BJ (cell line): ENCODE data around the gene MS4A6E. TPM values are rescaled to one million over a fixed set of nuclear protein-coding genes. Genes with fewer than 3 reads are reported as not detected.

Source experiments
- CTCF ChIA-PET: fragments of 350-600 bp; formaldehyde crosslinking; extraction: SDS; loops from one replicate; lab custom pipeline; 2021; ENCODE audit warnings: antibody characterized with exemption, inconsistent platforms; lab: Yijun Ruan, JAX
- POLR2A ChIA-PET: fragments of 300-600 bp; sonication (Branson Sonifier 250); formaldehyde crosslinking; extraction: SDS; loops from one replicate; lab custom pipeline; 2021; ENCODE audit warnings: antibody characterized with exemption; lab: Charles Lee
- DNase-seq: peaks from one replicate; pipeline ENCODE4 v3.0.0-alpha.2; 2011; ENCODE audit warnings: low read depth
- H3K27me3 ChIP-seq: 2 replicates; pipeline ENCODE4 v1.6.0; 2011; ENCODE audit warnings: low read length; ENCODE audit not compliant: control insufficient read depth, insufficient read depth
- H3K36me3 ChIP-seq: 2 replicates; pipeline ENCODE4 v1.5.1; 2011; ENCODE audit warnings: low read length; ENCODE audit not compliant: control insufficient read depth, insufficient read depth
- H3K4me3 ChIP-seq: 2 replicates; pipeline ENCODE4 v1.5.1; 2011; ENCODE audit warnings: low read depth, mild to moderate bottlenecking, control low read depth, low read length
- polyA plus RNA-seq: library from polyadenylated mRNA; depleted of rRNA; stranded (reverse); fragments of >200 nt; gene quantifications from 2 replicates; pipeline ENCODE4 v1.2.3, GENCODE V29; 2011
- TF ChIP-seq, protein P1 (sequence below): IDR thresholded peaks from 2 replicates; pipeline ENCODE4 v1.5.1; 2011; ENCODE audit warnings: low read depth, mild to moderate bottlenecking, control low read depth, inconsistent platforms, low read length, moderate library complexity; ENCODE audit not compliant: insufficient read depth

Gene MS4A6E
- polyA plus RNA-seq, 1 experiment: not detected

DNA sequence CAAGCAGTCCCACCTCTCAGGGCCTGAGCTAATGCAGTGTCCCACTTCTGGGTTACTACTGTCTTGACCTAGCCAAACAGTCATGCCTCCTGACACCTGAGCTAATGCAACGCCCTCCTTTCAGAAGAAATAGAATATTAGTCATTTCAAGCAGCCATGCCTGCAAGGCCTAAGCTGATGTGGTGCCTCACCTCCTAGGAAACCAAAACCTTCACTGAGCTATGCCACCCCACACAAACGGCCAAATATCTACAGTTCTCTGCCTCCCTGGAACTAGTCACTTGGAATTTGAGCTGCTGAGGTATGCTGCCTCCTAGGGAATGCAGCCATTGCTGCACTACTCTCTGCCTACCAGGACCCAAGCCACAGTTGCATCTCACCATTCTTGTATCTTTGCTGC lies 8.3 kb upstream of the MS4A6E start:
- H3K27me3 ChIP-seq: no peaks in the 10 kb centered on the region
- ChIA-PET CTCF (no interaction called here), POLR2A (no interaction called here)
- TF ChIP-seq, protein P1, sequence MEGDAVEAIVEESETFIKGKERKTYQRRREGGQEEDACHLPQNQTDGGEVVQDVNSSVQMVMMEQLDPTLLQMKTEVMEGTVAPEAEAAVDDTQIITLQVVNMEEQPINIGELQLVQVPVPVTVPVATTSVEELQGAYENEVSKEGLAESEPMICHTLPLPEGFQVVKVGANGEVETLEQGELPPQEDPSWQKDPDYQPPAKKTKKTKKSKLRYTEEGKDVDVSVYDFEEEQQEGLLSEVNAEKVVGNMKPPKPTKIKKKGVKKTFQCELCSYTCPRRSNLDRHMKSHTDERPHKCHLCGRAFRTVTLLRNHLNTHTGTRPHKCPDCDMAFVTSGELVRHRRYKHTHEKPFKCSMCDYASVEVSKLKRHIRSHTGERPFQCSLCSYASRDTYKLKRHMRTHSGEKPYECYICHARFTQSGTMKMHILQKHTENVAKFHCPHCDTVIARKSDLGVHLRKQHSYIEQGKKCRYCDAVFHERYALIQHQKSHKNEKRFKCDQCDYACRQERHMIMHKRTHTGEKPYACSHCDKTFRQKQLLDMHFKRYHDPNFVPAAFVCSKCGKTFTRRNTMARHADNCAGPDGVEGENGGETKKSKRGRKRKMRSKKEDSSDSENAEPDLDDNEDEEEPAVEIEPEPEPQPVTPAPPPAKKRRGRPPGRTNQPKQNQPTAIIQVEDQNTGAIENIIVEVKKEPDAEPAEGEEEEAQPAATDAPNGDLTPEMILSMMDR: no peak
- no peak overlapping the region for H3K4me3 ChIP-seq
- H3K36me3 ChIP-seq: no peaks in the 10 kb centered on the region
- DNase-seq: no peak

DNA sequence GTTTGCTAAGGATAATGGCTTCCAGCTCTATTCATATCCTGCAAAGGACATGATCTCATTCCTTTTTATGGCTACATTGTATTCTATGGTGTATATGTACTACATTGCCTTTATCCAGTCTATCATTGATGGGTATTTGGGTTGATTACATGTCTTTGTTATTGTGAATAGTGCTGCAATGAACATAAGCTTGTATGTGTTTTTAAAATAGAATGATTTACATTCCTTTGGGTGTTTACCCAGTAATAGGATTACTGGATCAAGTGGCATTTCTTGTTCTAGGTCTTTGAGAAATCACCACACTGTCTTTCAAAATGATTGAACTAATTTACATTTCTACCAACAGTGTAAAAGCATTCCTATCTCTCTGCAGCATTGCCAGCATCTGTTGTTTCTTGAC lies 6.0 kb upstream of the MS4A6E start:
- TF ChIP-seq, protein P1: no peak
- no peaks in the 10 kb centered on the region for H3K27me3 ChIP-seq
- no peak overlapping the region for H3K4me3 ChIP-seq
- DNase-seq: no peak
- no peaks in the 10 kb centered on the region for H3K36me3 ChIP-seq
- ChIA-PET POLR2A (no interaction called here), CTCF (interaction anchor here (1.3 kb wide), 1 partner anchor 22 kb away, joined by 4 read pairs; no protein-coding TSS in a partner anchor)

DNA sequence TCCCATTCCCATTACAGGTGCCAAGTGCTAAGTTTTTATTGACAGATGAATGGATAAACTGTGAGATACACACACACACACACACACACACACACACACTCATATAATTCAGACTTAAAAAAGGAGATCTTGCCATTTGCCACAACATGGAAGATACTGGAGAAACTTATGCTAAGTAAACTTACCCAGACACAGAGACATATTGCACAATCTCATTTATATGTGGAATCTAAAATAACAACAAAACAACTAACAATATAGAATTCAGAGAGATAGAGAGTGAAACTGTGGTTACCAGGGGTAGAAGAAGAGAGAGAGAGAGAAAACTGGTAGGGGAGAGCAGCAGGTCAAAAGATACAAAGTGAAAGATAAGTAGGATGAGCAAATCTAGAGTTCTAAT lies 1.4 kb downstream of the MS4A6E start:
- H3K36me3 ChIP-seq: no peaks in the 10 kb centered on the region
- ChIA-PET POLR2A (no interaction called here), CTCF (no interaction called here)
- H3K27me3 ChIP-seq: no peaks in the 10 kb centered on the region
- H3K4me3 ChIP-seq: no peak overlapping the region
- no peak for DNase-seq
- TF ChIP-seq, protein P1: no peak

DNA sequence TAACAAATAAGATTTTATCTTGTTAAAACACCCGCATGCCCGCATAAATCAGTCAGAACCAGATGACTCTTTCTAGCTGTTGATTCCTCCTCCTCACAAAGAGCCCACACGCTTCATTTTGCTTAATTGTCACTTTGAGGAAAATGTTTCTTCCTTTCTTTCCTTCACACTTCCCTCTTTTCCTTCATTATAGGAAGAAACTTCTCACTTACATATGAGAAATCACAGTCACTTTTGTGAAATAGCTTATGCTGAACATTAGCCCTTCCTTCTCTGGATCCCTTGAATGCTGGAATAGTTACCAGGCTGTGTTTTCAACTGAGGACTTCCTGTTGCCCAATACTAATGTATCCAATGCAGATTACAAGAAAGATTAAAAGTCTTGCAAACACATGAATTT lies 5.8 kb downstream of the MS4A6E start:
- Histone ChIP-seq H3K4me3 (no peak overlapping the region), H3K27me3 (no peaks in the 10 kb centered on the region), H3K36me3 (no peaks in the 10 kb centered on the region)
- ChIA-PET POLR2A (no interaction called here), CTCF (no interaction called here)
- TF ChIP-seq, protein P1: no peak
- DNase-seq: no peak

DNA sequence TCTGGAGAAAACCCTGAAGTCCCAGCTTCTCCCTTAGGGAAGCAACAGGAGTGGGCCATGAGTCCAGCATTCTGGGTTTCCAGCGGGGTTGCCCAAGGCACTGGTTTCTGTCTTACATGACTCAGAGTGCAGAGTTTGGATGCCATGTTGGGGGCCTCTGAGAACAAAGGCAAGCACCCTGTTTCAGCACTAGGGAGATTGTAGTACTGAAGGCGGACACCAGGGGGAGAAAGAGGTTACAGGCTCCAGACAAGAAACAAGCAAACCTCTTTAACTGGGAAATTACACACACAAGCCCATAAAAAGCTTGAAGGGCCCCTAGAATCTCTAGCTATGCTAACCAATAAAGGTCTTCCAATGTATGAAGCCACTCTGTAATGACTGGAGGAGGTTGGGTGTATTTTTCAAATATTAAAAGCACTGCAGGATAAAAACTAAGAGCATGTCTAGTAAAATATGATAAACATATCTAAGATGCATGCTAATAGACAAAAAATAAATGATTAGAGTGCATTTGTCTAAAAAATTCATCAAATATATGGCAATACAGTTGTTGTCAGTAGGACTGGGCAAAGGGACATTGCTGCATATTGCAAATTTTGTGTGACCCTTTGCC lies 7.1 kb downstream of the MS4A6E start:
- POLR2A ChIA-PET: no interaction called here

More for the DNA sequence above, 7.1 kb downstream of the MS4A6E start:
- no peaks in the 10 kb centered on the region for H3K27me3 ChIP-seq
- no peak overlapping the region for H3K4me3 ChIP-seq
- DNase-seq: no peak
- CTCF ChIA-PET: interaction anchor here (1.0 to 1.5 kb wide), 3 partner anchors 8 to 11 kb away, joined by 3 to 4 read pairs (median 3); no protein-coding TSS in a partner anchor
- no peaks in the 10 kb centered on the region for H3K36me3 ChIP-seq
- TF ChIP-seq, protein P1: peak; percentile 72
